Panc1 (cell line): ENCODE results near the gene TANC1. TPM values are rescaled to one million over a fixed set of nuclear protein-coding genes. Genes with fewer than 3 reads are reported as not detected.

ENCODE experiments used
- ATAC-seq: fragments of 200-7000 bp; cut with Tn5 transposase; 2 replicates; pipeline ENCODE4 v1.9.1; 2020; ENCODE audit warnings: mild to moderate bottlenecking, moderate library complexity
- BruUV-seq: library from RNA; stranded (reverse); fragments of 400-500 nt; replicated peaks from 2 replicates; lab custom pipeline; 2021; lab: Mats Ljungman, UMichigan
- CTCF ChIA-PET: fragments of 300-600 bp; sonication (Branson Sonifier 250); formaldehyde crosslinking; loops from one replicate; lab custom pipeline; 2022; ENCODE audit warnings: antibody characterized with exemption; lab: Charles Lee
- POLR2A ChIA-PET: fragments of 300-600 bp; sonication (Branson Sonifier 250); formaldehyde crosslinking; loops from one replicate; lab custom pipeline; 2022; ENCODE audit warnings: antibody characterized with exemption; lab: Charles Lee
- DNase-seq: peaks from one replicate; pipeline ENCODE4 v3.0.0-alpha.2; 2010; ENCODE audit warnings: low read depth, low spot score
- H3K27ac ChIP-seq: 2 replicates; pipeline ENCODE4 v1.5.1; 2011; ENCODE audit warnings: mild to moderate bottlenecking, low read length, inconsistent platforms
- H3K27me3 ChIP-seq: fragments of 200-500 bp; sonication (Bioruptor generic); 2 replicates; pipeline ENCODE4 v1.6.0; 2014; ENCODE audit warnings: low read length, inconsistent platforms; ENCODE audit not compliant: control insufficient read depth, insufficient read depth
- H3K36me3 ChIP-seq: fragments of 200-500 bp; sonication (Bioruptor generic); 2 replicates; pipeline ENCODE4 v1.5.1; 2014; ENCODE audit warnings: inconsistent platforms, mild to moderate bottlenecking, low read length, moderate library complexity; ENCODE audit not compliant: control insufficient read depth, insufficient read depth
- H3K4me1 ChIP-seq: 2 replicates; pipeline ENCODE4 v1.5.1; 2011; ENCODE audit warnings: inconsistent platforms, mild to moderate bottlenecking, low read length, moderate library complexity; ENCODE audit not compliant: control insufficient read depth, insufficient read depth
- H3K4me3 ChIP-seq, 2 experiments: 2 replicates each; pipeline ENCODE4 v1.5.1; 2011 to 2012; ENCODE audit warnings: low read depth in 2 of 2, low read length in 2 of 2, mild to moderate bottlenecking in 2 of 2, inconsistent platforms in 1 of 2, moderate library complexity in 1 of 2
- H3K9me3 ChIP-seq: fragments of 200-500 bp; sonication (Bioruptor generic); 2 replicates; pipeline ENCODE4 v1.5.1; 2014; ENCODE audit warnings: low read depth, mild to moderate bottlenecking, inconsistent platforms, low read length, moderate library complexity; ENCODE audit not compliant: control insufficient read depth, insufficient read depth
- POLR2AphosphoS5 ChIP-seq: IDR thresholded peaks from 2 replicates; pipeline ENCODE4 v1.6.1; 2012; ENCODE audit warnings: mild to moderate bottlenecking, low read depth, low read length, moderate library complexity
- SIN3A ChIP-seq: IDR thresholded peaks from 2 replicates; pipeline ENCODE4 v1.6.1; 2012; ENCODE audit warnings: low read depth, mild to moderate bottlenecking, low read length, moderate library complexity, borderline replicate concordance; ENCODE audit not compliant: insufficient read depth
- TCF7L2 ChIP-seq: IDR thresholded peaks from 2 replicates; pipeline ENCODE4 v1.6.1; 2011; ENCODE audit warnings: mild to moderate bottlenecking, low read depth, low read length, inconsistent platforms
- in situ Hi-C: cut with HindIII; loops from 2 replicates; pipeline ENCODE4 v1.10.0; 2016; ENCODE audit warnings: low sequenced_read_pairs, low pct_unique_long_range_greater_than_20kb
- intact Hi-C: fragments of 100-400 bp; cut with micrococcal nuclease; formaldehyde crosslinking; loops from one replicate; pipeline ENCODE4 v1.10.0; 2022; ENCODE audit not compliant: unreplicated experiment
- total RNA-seq: library from RNA; stranded (reverse); gene quantifications from one replicate; pipeline ENCODE4 v1.2.1, GENCODE V29; 2021; ENCODE audit not compliant: unreplicated experiment
- TF ChIP-seq, protein P1 (sequence below), 2 experiments: IDR thresholded peaks; 2 replicates each; pipeline ENCODE4 v1.6.1; 2011 to 2012; ENCODE audit warnings: low read depth in 2 of 2, control low read depth in 1 of 2, low read length in 1 of 2, mild to moderate bottlenecking in 1 of 2, moderate library complexity in 1 of 2; ENCODE audit not compliant: insufficient read depth in 1 of 2
- TF ChIP-seq, protein P2 (sequence below): fragments of 450-650 bp; IDR thresholded peaks from 2 replicates; pipeline ENCODE4 v1.5.1; 2017; ENCODE audit warnings: mild to moderate bottlenecking

TANC1 gene
- total RNA-seq, 1 experiment from 2014 or later: 44.3 TPM

GRCh38 chr2:159232456-159233170, 264.2 kb downstream of the TANC1 start:
- no peaks in the 10 kb centered on the region for H3K9me3 ChIP-seq
- H3K4me3 ChIP-seq: no peak overlapping the region
- in situ Hi-C loops (no loop called here), intact Hi-C loops (no loop called here)
- no peak overlapping the region for H3K27ac ChIP-seq
- peaks cover 22% of the 10 kb centered on the region for H3K36me3 ChIP-seq
- no peaks in the 10 kb centered on the region for H3K27me3 ChIP-seq
- TF ChIP-seq, protein P1, sequence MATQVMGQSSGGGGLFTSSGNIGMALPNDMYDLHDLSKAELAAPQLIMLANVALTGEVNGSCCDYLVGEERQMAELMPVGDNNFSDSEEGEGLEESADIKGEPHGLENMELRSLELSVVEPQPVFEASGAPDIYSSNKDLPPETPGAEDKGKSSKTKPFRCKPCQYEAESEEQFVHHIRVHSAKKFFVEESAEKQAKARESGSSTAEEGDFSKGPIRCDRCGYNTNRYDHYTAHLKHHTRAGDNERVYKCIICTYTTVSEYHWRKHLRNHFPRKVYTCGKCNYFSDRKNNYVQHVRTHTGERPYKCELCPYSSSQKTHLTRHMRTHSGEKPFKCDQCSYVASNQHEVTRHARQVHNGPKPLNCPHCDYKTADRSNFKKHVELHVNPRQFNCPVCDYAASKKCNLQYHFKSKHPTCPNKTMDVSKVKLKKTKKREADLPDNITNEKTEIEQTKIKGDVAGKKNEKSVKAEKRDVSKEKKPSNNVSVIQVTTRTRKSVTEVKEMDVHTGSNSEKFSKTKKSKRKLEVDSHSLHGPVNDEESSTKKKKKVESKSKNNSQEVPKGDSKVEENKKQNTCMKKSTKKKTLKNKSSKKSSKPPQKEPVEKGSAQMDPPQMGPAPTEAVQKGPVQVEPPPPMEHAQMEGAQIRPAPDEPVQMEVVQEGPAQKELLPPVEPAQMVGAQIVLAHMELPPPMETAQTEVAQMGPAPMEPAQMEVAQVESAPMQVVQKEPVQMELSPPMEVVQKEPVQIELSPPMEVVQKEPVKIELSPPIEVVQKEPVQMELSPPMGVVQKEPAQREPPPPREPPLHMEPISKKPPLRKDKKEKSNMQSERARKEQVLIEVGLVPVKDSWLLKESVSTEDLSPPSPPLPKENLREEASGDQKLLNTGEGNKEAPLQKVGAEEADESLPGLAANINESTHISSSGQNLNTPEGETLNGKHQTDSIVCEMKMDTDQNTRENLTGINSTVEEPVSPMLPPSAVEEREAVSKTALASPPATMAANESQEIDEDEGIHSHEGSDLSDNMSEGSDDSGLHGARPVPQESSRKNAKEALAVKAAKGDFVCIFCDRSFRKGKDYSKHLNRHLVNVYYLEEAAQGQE (IDR thresholded peaks at IDR 0.05; ENCODE audit: insufficient read depth in 1 of 2, low read depth in 2 of 2, low read length in 1 of 2): no peak
- TF ChIP-seq, protein P2, sequence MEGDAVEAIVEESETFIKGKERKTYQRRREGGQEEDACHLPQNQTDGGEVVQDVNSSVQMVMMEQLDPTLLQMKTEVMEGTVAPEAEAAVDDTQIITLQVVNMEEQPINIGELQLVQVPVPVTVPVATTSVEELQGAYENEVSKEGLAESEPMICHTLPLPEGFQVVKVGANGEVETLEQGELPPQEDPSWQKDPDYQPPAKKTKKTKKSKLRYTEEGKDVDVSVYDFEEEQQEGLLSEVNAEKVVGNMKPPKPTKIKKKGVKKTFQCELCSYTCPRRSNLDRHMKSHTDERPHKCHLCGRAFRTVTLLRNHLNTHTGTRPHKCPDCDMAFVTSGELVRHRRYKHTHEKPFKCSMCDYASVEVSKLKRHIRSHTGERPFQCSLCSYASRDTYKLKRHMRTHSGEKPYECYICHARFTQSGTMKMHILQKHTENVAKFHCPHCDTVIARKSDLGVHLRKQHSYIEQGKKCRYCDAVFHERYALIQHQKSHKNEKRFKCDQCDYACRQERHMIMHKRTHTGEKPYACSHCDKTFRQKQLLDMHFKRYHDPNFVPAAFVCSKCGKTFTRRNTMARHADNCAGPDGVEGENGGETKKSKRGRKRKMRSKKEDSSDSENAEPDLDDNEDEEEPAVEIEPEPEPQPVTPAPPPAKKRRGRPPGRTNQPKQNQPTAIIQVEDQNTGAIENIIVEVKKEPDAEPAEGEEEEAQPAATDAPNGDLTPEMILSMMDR: no peak
- no peak for TF ChIP-seq SIN3A
- TF ChIP-seq POLR2AphosphoS5: no peak
- TF ChIP-seq TCF7L2: no peak
- CTCF ChIA-PET: no interaction called here
- no TSS peak for BruUV-seq
- DNase-seq (no peak), ATAC-seq (no peak)
- POLR2A ChIA-PET: interaction anchor here (0.6 kb wide), 1 partner anchor 48 kb away, joined by 3 read pairs; no protein-coding TSS in a partner anchor
- H3K4me1 ChIP-seq: no peaks in the 10 kb centered on the region

- peaks cover 16% of the 10 kb centered on the region for H3K36me3 ChIP-seq
- POLR2A ChIA-PET: interaction anchor here (0.5 kb wide), 1 partner anchor 380 kb away, joined by 5 read pairs; no protein-coding TSS in a partner anchor
These were observed 266.4 kb downstream of the TANC1 start for GRCh38 chr2:159234868-159235267.

More at GRCh38 chr2:159234868-159235267, 266.4 kb downstream of the TANC1 start:
- H3K4me3 ChIP-seq: no peak overlapping the region
- H3K9me3 ChIP-seq: no peaks in the 10 kb centered on the region
- no TSS peak for BruUV-seq
- intact Hi-C loops (no loop called here), in situ Hi-C loops (no loop called here)
- no peak for TF ChIP-seq SIN3A
- no peak for TF ChIP-seq POLR2AphosphoS5
- TF ChIP-seq, protein P1 (IDR thresholded peaks at IDR 0.05; ENCODE audit: insufficient read depth in 1 of 2, low read depth in 2 of 2, low read length in 1 of 2): no peak
- no peak for TF ChIP-seq TCF7L2
- TF ChIP-seq, protein P2: no peak
- DNase-seq (no peak), ATAC-seq (no peak)
- H3K27ac ChIP-seq: no peak overlapping the region
- no peaks in the 10 kb centered on the region for H3K4me1 ChIP-seq
- no peaks in the 10 kb centered on the region for H3K27me3 ChIP-seq
- CTCF ChIA-PET: no interaction called here
